Progenitor cell of endocrine pancreas (in vitro differentiated cells): ENCODE results near the gene PXDN. TPM values are rescaled to one million over a fixed set of nuclear protein-coding genes. Genes with fewer than 3 reads are reported as not detected.

Experiments
- DNase-seq: peaks from one replicate; pipeline ENCODE4 v3.0.0; 2021; ENCODE audit warnings: low spot score; ENCODE audit not compliant: unreplicated experiment
- H3K27ac Mint-ChIP-seq: 2 replicates; pipeline ENCODE4 v1.8.0; 2021; ENCODE audit warnings: mild to moderate bottlenecking, moderate library complexity, mixed read lengths
- H3K27me3 Mint-ChIP-seq: 2 replicates; pipeline ENCODE4 v1.8.0; 2021; ENCODE audit warnings: mixed read lengths
- H3K36me3 Mint-ChIP-seq: 2 replicates; pipeline ENCODE4 v1.8.0; 2022; ENCODE audit warnings: mixed read lengths; ENCODE audit not compliant: insufficient read depth
- H3K4me1 Mint-ChIP-seq: 2 replicates; pipeline ENCODE4 v1.8.0; 2021; ENCODE audit warnings: low read depth, mixed read lengths
- H3K4me3 Mint-ChIP-seq: 2 replicates; pipeline ENCODE4 v1.8.0; 2021; ENCODE audit warnings: low read depth, mild to moderate bottlenecking, moderate library complexity, mixed read lengths
- H3K9me3 Mint-ChIP-seq: 2 replicates; pipeline ENCODE4 v1.8.0; 2021; ENCODE audit warnings: low read depth, mixed read lengths
- CTCF ChIP-seq: fragments of 200-600 bp; sonication (generic); IDR thresholded peaks from one replicate; pipeline ENCODE4 v1.5.0; 2021; ENCODE audit warnings: antibody characterized with exemption, mild to moderate bottlenecking; ENCODE audit not compliant: unreplicated experiment
- total RNA-seq: library from RNA; stranded (reverse); gene quantifications from 2 replicates; pipeline ENCODE4 v1.2.1, GENCODE V29; 2021

Gene PXDN
- total RNA-seq, 1 donor from 2014 or later, result 256 TPM

- Mint-ChIP-seq H3K4me1 (no peaks in the 10 kb centered on the region), H3K9me3 (no peaks in the 10 kb centered on the region), H3K27me3 (no peaks in the 10 kb centered on the region), H3K27ac (no peak overlapping the region), H3K36me3 (peaks cover 14% of the 10 kb centered on the region), H3K4me3 (no peak overlapping the region)
- DNase-seq, result no peak
- no peak for TF ChIP-seq CTCF
Measured at GRCh38 chr2:1678609-1679008, 65.7 kb downstream of the PXDN start.

GRCh38 chr2:1677821-1678165 lies 66.5 kb downstream of the PXDN start:
- H3K9me3 Mint-ChIP-seq, result no peaks in the 10 kb centered on the region
- no peak for TF ChIP-seq CTCF
- no peaks in the 10 kb centered on the region for H3K27me3 Mint-ChIP-seq
- peaks cover 15% of the 10 kb centered on the region for H3K36me3 Mint-ChIP-seq
- peak overlapping the region; percentile 13 for H3K27ac Mint-ChIP-seq
- DNase-seq, result no peak
- no peak overlapping the region for H3K4me3 Mint-ChIP-seq
- H3K4me1 Mint-ChIP-seq, result no peaks in the 10 kb centered on the region

- no peak for TF ChIP-seq CTCF
- Mint-ChIP-seq H3K4me3 (no peak overlapping the region), H3K4me1 (no peaks in the 10 kb centered on the region), H3K27me3 (no peaks in the 10 kb centered on the region), H3K36me3 (peaks cover 16% of the 10 kb centered on the region), H3K27ac (no peak overlapping the region), H3K9me3 (no peaks in the 10 kb centered on the region)
- DNase-seq, result no peak
Measured at GRCh38 chr2:1676913-1677820, 67.1 kb downstream of the PXDN start.

GRCh38 chr2:1676091-1676912 lies 68.0 kb downstream of the PXDN start:
- Mint-ChIP-seq H3K27ac (peak overlapping the region; percentile 60), H3K36me3 (peaks cover 16% of the 10 kb centered on the region), H3K4me1 (no peaks in the 10 kb centered on the region), H3K27me3 (no peaks in the 10 kb centered on the region), H3K9me3 (no peaks in the 10 kb centered on the region), H3K4me3 (no peak overlapping the region)
- no peak for TF ChIP-seq CTCF
- no peak for DNase-seq

- no peaks in the 10 kb centered on the region for H3K27me3 Mint-ChIP-seq
- no peak for TF ChIP-seq CTCF
- H3K27ac Mint-ChIP-seq, result no peak overlapping the region
- H3K9me3 Mint-ChIP-seq, result no peaks in the 10 kb centered on the region
- peaks cover 18% of the 10 kb centered on the region for H3K36me3 Mint-ChIP-seq
- H3K4me3 Mint-ChIP-seq, result no peak overlapping the region
- no peaks in the 10 kb centered on the region for H3K4me1 Mint-ChIP-seq
- no peak for DNase-seq
Measured at GRCh38 chr2:1675633-1676032, 68.7 kb downstream of the PXDN start.
